PC-3 (cell line): ENCODE results near the gene AFAP1L2. TPM values are rescaled to one million over a fixed set of nuclear protein-coding genes. Genes with fewer than 3 reads are reported as not detected.

Source experiments
- ATAC-seq: fragments of 200-7000 bp; cut with Tn5 transposase; 2 replicates; pipeline ENCODE4 v1.9.1; 2020; ENCODE audit warnings: mild to moderate bottlenecking, moderate library complexity
- BruUV-seq: library from RNA; stranded (reverse); fragments of 400-500 nt; replicated peaks from 2 replicates; lab custom pipeline; 2021; lab: Mats Ljungman, UMichigan
- CTCF ChIA-PET: fragments of 300-600 bp; sonication (Branson Sonifier 250); formaldehyde crosslinking; loops from one replicate; lab custom pipeline; 2022; ENCODE audit warnings: antibody characterized with exemption; lab: Charles Lee
- POLR2A ChIA-PET: fragments of 300-600 bp; sonication (Branson Sonifier 250); formaldehyde crosslinking; loops from one replicate; lab custom pipeline; 2022; ENCODE audit warnings: antibody characterized with exemption; ENCODE audit not compliant: unreplicated experiment; lab: Charles Lee
- DNase-seq: peaks from one replicate; pipeline ENCODE4 v3.0.0-alpha.2; 2015
- H2AFZ ChIP-seq: fragments of 300-600 bp; sonication (generic); 2 replicates; pipeline ENCODE4 v1.6.0; 2016; ENCODE audit warnings: antibody characterized with exemption, low read length
- H3F3A ChIP-seq: fragments of 300-600 bp; sonication (generic); one replicate; pipeline ENCODE4 v1.6.0; 2017; ENCODE audit warnings: antibody characterized with exemption, low read length, control low read depth, mild to moderate bottlenecking; ENCODE audit not compliant: unreplicated experiment
- H3K27ac ChIP-seq: fragments of 300-600 bp; sonication (generic); 2 replicates; pipeline ENCODE4 v1.5.1; 2016; ENCODE audit warnings: mild to moderate bottlenecking, low read length
- H3K27me3 ChIP-seq: fragments of 300-600 bp; sonication (generic); 2 replicates; pipeline ENCODE4 v1.6.1; 2016; ENCODE audit warnings: low read length, mixed read lengths
- H3K36me3 ChIP-seq: fragments of 300-600 bp; sonication (generic); 2 replicates; pipeline ENCODE4 v1.6.1; 2016; ENCODE audit warnings: low read depth, mixed run types, low read length, mixed read lengths
- H3K4me1 ChIP-seq: fragments of 300-600 bp; sonication (generic); 2 replicates; pipeline ENCODE4 v1.5.1; 2016; ENCODE audit warnings: low read length; ENCODE audit not compliant: insufficient read depth
- H3K4me2 ChIP-seq: fragments of 300-600 bp; sonication (generic); 2 replicates; pipeline ENCODE4 v1.6.0; 2016; ENCODE audit warnings: low read length
- H3K4me3 ChIP-seq: fragments of 300-600 bp; sonication (generic); 2 replicates; pipeline ENCODE4 v1.5.1; 2016; ENCODE audit warnings: mild to moderate bottlenecking, low read length, mixed read lengths
- H3K79me2 ChIP-seq: fragments of 300-600 bp; sonication (generic); 2 replicates; pipeline ENCODE4 v1.6.1; 2017; ENCODE audit warnings: low read length, mixed read lengths
- H3K9ac ChIP-seq: fragments of 300-600 bp; sonication (generic); 2 replicates; pipeline ENCODE4 v1.6.0; 2016; ENCODE audit warnings: mild to moderate bottlenecking, low read length
- H3K9me2 ChIP-seq: fragments of 300-600 bp; sonication (generic); replicated peaks from 2 replicates; pipeline ENCODE4 v1.6.1; 2016; ENCODE audit warnings: mixed run types, low read length, mixed read lengths
- H3K9me3 ChIP-seq: fragments of 300-600 bp; sonication (generic); 2 replicates; pipeline ENCODE4 v1.6.1; 2016; ENCODE audit warnings: low read length, mixed read lengths
- H4K20me1 ChIP-seq: fragments of 300-600 bp; sonication (generic); 2 replicates; pipeline ENCODE4 v1.6.1; 2016; ENCODE audit warnings: low read length, mixed read lengths
- EZH2 ChIP-seq: fragments of 300-600 bp; sonication (generic); IDR thresholded peaks from one replicate; pipeline ENCODE4 v1.6.1; 2017; ENCODE audit warnings: antibody characterized with exemption, mild to moderate bottlenecking, low read length; ENCODE audit not compliant: unreplicated experiment
- EZH2phosphoT487 ChIP-seq: fragments of 300-600 bp; sonication (generic); IDR thresholded peaks from 2 replicates; pipeline ENCODE4 v1.6.1; 2018; ENCODE audit warnings: mild to moderate bottlenecking, antibody characterized with exemption, low read length, borderline replicate concordance
- intact Hi-C: fragments of 100-400 bp; cut with micrococcal nuclease; formaldehyde crosslinking; loops from 2 replicates; pipeline ENCODE4 v1.9.0; 2023
- total RNA-seq: library from RNA; depleted of rRNA; stranded (reverse); fragments of >200 nt; gene quantifications from 2 replicates; pipeline ENCODE4 v1.2.3, GENCODE V29; 2014
- TF ChIP-seq, protein P1 (sequence below): fragments of 300-600 bp; sonication (generic); conservative IDR thresholded peaks from 2 replicates; pipeline ENCODE4 v1.5.1; 2017; ENCODE audit warnings: antibody characterized with exemption, low read depth, mild to moderate bottlenecking, low read length

AFAP1L2 gene
- total RNA-seq, 1 experiment from 2014 or later = 0.77 TPM

- ChIA-PET POLR2A (no interaction called here), CTCF (interaction anchor here (0.6 kb wide), 1 partner anchor 40 kb away, joined by 3 read pairs; no protein-coding TSS in a partner anchor)
- no peak for ATAC-seq
- no peaks in the 10 kb centered on the region for H4K20me1 ChIP-seq
- no peak for DNase-seq
- no peak for TF ChIP-seq EZH2
- no peak overlapping the region for H3K27ac ChIP-seq
- no peak overlapping the region for H2AFZ ChIP-seq
- no peak overlapping the region for H3K4me2 ChIP-seq
- no peaks in the 10 kb centered on the region for H3K79me2 ChIP-seq
- no peak overlapping the region for H3K9ac ChIP-seq
- no peaks in the 10 kb centered on the region for H3F3A ChIP-seq
- no peaks in the 10 kb centered on the region for H3K4me1 ChIP-seq
- no peaks in the 10 kb centered on the region for H3K9me3 ChIP-seq
- H3K36me3 ChIP-seq = no peaks in the 10 kb centered on the region
- BruUV-seq = no TSS peak
- no peaks in the 10 kb centered on the region for H3K9me2 ChIP-seq
- intact Hi-C loops = no loop called here
- no peak overlapping the region for H3K4me3 ChIP-seq
- H3K27me3 ChIP-seq = no peaks in the 10 kb centered on the region
These were observed 118.3 kb downstream of the AFAP1L2 start for GRCh38 chr10:114285961-114286441.

DNA sequence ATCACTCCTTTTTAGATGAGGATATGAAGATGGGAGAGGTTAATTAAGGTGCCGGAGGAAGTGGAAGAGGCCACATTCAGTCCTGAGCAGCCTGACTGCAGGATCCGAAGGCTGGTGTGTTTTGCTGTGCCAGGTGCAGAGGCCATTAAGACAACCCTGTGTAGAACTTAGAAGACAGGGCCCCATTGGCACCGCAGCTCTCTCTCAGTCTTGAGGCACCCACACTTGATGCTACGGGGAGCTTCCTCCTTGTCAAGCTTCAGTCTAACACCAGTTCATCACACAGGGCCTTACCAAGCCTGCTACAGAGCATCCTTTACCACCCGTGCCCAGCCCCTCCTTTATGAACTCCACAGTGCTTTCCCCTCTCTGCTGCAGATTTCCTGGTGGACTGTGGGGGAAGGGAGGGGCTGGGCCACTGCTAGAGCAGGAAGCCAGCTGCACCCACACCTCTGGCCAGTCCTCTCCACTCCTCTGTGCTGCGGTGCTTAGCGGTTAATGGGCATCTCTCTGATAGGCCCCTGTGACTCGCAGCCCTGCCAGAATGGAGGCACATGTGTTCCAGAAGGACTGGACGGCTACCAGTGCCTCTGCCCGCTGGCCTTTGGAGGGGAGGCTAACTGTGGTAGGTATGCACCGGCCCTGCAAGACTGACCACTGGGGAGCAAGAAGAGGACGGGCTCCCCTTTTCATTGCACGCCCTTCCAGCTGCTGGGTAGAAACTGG lies 119.8 kb downstream of the AFAP1L2 start:
- BruUV-seq = no TSS peak
- Histone ChIP-seq H3K4me2 (no peak overlapping the region), H3K9me2 (no peaks in the 10 kb centered on the region), H3K9me3 (no peaks in the 10 kb centered on the region), H3K79me2 (no peaks in the 10 kb centered on the region), H4K20me1 (no peaks in the 10 kb centered on the region), H3K36me3 (no peaks in the 10 kb centered on the region), H3K27me3 (no peaks in the 10 kb centered on the region), H3K9ac (no peak overlapping the region), H2AFZ (no peak overlapping the region), H3K4me3 (no peak overlapping the region), H3K4me1 (no peaks in the 10 kb centered on the region), H3K27ac (no peak overlapping the region), H3F3A (no peaks in the 10 kb centered on the region)
- no peak for TF ChIP-seq EZH2phosphoT487
- TF ChIP-seq, protein P1, sequence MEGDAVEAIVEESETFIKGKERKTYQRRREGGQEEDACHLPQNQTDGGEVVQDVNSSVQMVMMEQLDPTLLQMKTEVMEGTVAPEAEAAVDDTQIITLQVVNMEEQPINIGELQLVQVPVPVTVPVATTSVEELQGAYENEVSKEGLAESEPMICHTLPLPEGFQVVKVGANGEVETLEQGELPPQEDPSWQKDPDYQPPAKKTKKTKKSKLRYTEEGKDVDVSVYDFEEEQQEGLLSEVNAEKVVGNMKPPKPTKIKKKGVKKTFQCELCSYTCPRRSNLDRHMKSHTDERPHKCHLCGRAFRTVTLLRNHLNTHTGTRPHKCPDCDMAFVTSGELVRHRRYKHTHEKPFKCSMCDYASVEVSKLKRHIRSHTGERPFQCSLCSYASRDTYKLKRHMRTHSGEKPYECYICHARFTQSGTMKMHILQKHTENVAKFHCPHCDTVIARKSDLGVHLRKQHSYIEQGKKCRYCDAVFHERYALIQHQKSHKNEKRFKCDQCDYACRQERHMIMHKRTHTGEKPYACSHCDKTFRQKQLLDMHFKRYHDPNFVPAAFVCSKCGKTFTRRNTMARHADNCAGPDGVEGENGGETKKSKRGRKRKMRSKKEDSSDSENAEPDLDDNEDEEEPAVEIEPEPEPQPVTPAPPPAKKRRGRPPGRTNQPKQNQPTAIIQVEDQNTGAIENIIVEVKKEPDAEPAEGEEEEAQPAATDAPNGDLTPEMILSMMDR = no peak
- TF ChIP-seq EZH2 = no peak
- DNase-seq (no peak), ATAC-seq (no peak)
- POLR2A ChIA-PET = no interaction called here
- intact Hi-C loops = no loop called here
- CTCF ChIA-PET = no interaction called here

DNA sequence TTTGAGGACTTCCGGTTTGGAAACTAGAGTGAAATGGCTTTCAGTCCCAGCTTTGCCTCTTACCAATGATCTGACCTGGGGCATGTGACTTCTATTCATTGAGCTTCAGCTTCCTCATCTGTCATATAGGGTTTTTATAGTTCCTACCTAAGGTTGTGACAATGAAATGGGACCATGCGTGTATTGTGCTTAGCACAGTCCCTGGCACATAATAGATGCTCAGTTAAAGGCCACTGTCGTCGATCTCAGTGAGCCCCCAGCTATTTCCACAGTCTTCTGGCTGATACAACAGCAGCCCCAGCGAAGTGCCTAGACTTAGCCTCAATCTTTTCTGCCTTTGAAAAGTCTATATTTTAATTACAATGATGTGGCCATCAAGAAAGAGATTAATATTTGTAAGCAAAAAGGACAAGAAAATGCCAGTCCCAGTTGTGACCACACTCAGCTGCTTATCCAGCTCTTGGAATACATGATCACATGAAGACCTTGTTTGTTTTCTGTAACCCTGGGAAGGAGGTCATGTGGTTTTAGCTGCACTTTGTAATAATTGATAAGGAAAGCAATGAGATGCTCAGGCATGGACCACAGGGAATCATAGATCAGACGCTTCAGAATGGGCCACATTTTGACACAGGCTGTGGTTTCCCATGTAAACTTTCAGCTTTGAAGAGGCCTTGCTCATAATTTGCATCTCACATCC lies 120.6 kb downstream of the AFAP1L2 start:
- H3K9me3 ChIP-seq = no peaks in the 10 kb centered on the region
- no peak overlapping the region for H3K27ac ChIP-seq
- TF ChIP-seq EZH2phosphoT487 = no peak
- TF ChIP-seq, protein P1 = no peak
- no peak for TF ChIP-seq EZH2
- no peaks in the 10 kb centered on the region for H3K9me2 ChIP-seq
- CTCF ChIA-PET = no interaction called here
- no peaks in the 10 kb centered on the region for H4K20me1 ChIP-seq
- POLR2A ChIA-PET = no interaction called here
- no TSS peak for BruUV-seq
- H3K4me3 ChIP-seq = no peak overlapping the region
- H3K79me2 ChIP-seq = no peaks in the 10 kb centered on the region
- H3K9ac ChIP-seq = no peak overlapping the region
- no peaks in the 10 kb centered on the region for H3K4me1 ChIP-seq
- no peaks in the 10 kb centered on the region for H3K27me3 ChIP-seq
- no peaks in the 10 kb centered on the region for H3F3A ChIP-seq
- intact Hi-C loops = no loop called here
- H3K36me3 ChIP-seq = no peaks in the 10 kb centered on the region
- no peak overlapping the region for H3K4me2 ChIP-seq
- no peak overlapping the region for H2AFZ ChIP-seq
- DNase-seq (no peak), ATAC-seq (no peak)
